Loucy (cell line): ENCODE results near the gene SELENOO.

Experiments
- CTCF ChIP-seq: fragments of 200-600 bp; sonication (generic); conservative IDR thresholded peaks from 2 replicates; pipeline ENCODE4 v1.5.1; 2014; ENCODE audit warnings: mild to moderate bottlenecking, antibody characterized with exemption, low read length
- EZH2phosphoT487 ChIP-seq: fragments of 200-600 bp; IDR thresholded peaks from 2 replicates; pipeline ENCODE4 v1.6.1; 2018; ENCODE audit warnings: antibody characterized with exemption, mild to moderate bottlenecking, moderate library complexity, borderline replicate concordance

GRCh38 chr22:50253046-50253915 is 52.5 kb downstream of the SELENOO start:
- TF ChIP-seq CTCF (no peak), EZH2phosphoT487 (no peak)
